NOMO-1 treated with DMSO at 0.1 percent for 48 hours (cell line): ENCODE measurements around the gene MDM2.
"Not testable (repeated sequence)": the region's sequence is repeated elsewhere in the genome, so short reads cannot be mapped to it uniquely, and the experiment has no call there.

Experiments used
- DNase-seq: peaks from one replicate; lab custom pipeline; 2025; ENCODE audit not compliant: unreplicated experiment; lab: John Stamatoyannopoulos, UW

The MDM2 gene

DNA sequence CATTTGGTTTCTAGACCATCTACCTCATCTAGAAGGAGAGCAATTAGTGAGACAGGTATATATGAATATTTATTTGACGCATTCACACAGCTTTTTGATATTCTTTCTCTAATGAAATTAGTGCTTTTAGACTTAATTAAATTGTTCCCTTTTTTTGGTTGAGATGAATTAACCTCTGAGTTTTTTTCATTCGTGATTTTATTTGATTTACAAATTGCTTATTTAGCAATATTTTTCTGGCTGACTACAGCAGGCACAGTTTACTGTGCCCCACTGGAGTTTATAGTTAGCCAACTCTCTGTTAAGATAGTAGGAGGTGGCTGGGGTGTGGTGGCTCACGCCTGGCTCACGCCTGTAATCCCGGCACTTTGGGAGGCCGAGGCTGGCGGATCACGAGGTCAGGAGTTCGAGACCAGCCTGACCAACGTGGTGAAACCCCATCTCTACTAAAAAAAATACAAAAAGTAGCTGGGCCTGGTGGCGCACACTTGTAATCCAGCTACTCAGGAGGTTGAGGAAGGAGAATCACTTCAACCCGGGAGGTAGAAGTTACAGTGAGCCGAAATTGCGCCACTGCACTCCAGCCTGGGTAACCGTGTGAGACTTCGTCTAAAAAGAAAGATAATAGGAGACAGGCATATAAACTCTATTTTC, 16.7 kb downstream of the MDM2 start:
- DNase-seq = no peak

DNA sequence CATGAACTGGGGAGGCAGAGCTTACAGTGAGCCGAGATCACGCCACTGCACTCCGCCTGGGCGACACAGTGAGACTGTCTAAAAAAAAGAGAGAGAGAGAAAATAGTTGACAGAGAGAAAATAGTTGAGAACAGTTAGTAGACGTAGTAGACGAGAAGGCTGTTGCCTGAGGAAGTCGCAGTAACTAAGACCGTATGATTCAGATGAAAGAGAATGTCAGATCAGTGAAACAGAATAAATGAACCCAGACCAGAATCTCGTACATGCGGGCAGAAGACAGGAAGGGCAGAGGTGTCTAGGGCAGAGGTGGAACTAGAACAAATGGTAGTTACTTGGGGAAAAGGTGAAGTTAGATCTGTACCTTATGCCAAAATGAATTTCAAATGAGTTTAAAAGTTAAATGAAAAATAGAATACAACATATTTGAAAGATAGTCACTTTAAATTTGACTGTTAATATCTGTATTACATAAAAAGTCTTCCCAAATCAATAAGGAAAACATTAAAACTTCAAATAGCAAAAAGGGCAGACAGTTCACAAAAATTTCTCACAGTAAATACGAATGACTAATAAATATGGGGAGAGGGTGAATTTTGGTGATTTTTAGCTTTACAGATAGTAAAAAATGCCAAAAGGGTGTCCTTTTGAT, 17.7 kb downstream of the MDM2 start:
- DNase-seq = no peak

DNA sequence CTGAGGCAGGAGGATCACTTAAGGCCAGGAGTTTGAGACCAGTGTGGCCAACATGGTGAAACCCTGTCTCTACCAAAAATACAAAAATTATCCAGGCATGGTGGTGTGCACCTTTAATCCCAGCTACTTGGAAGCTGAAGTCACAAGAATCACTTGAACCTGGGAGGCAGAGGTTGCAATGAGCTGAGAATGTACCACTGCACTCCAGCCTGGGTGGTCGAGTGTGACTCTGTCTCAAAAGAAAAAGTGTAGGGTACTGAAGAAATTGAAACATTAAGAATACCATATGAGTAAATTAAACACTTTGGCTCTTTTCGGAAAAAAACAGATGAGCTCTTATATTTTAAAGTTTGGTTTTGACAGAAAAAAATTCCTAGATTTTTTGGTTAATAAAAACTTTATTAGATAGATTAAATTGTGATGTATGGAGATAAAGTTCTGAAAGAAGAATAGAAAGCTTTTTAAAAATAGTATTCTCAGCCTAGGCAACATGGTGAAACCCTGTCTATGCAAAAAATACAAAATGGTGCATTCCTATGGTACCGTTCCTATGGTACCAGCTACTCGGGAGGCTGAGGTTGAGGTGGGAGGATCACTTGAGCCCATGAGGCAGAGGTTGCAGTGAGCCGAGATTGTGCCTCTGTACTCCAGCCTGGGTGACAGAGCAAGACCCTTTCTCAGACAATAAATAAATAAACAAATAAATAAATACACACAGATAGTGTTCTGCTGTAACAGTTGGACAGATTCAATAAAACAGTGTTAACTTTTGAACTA, 20.1 kb downstream of the MDM2 start:
- no peak for DNase-seq

DNA sequence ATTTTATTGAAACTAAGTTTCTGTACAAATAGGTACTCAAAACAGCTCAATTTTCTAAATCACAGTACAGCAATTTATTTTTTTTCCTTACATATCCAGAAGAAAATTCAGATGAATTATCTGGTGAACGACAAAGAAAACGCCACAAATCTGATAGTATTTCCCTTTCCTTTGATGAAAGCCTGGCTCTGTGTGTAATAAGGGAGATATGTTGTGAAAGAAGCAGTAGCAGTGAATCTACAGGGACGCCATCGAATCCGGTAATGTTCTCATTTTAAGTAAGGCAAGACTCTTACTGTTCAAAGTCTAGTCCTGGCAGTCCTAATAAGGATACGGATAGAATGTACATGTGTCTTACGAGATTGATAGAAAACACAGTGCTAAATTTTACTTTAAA, 20.7 kb downstream of the MDM2 start:
- no peak for DNase-seq

DNA sequence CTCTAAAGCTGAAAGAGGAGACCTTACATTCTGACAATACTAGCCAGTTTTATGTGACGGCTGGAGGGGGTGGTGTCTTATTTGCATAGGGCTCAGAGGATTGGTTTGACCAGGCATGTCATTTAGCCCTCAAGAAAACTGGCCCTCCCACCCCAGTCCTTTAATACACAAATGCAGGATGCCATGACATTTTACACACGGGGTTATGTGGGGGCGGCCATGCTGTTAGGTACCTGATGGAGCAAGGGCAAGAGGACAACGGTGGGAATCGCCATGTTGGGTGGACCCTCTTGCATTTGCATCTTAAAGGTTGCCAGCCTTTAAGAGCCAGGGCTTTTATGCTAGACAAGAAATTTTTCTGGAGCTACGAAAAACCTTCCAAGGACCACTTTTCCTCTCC, 23.3 kb downstream of the MDM2 start:
- no peak for DNase-seq

DNA sequence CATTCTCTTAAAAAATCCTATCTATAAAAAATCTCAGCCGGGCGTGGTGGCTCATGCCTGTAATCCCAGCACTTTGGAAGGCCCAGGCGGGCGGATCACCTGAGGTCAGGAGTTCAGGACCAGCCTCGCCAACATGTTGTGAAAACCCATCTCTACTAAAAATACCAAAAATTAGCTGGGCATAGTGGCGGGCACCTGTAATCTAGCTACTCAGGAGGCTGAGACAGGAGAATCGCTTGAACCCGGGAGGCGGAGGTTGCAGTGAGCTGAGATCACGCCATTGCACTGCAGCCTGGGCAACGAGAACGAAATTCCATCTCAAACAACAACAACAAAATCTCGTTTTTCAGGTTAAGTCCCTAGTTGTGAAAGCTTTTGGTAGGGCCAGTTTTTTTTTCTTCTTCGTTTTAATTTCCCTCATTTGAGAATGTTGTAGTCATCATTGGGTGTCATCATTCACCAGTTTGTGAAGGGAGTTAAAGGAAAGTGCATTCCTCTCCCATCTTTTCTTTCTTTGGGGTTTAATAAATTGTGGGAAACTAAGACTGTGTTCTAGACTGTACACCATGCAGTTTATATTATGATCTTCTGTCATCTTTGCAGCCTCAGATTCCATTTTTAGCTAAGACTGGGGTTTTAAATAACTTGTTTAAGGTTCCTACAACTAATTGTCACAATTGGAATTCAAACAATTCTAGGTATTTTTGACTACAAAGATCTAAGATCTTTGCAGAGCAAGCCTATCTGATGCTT, 23.9 kb downstream of the MDM2 start:
- DNase-seq = no peak

DNA sequence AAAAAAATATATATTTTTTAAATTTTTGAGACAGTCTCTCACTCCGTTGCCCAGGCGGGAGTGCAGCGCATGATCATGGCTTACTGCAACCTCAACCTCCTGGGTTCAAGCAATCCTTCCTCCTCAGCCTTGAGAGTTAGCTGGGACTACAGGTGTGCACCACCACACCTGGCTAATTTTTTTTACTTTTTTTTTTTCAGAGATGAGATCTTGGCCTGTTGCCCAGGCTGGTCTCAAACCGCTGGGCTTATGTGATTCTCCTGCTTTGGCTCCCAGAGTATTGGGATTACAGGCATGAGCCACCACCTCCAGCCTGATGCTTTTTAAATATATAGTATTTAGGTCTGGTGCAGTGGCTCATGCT, 24.5 kb downstream of the MDM2 start:
- no peak for DNase-seq

DNA sequence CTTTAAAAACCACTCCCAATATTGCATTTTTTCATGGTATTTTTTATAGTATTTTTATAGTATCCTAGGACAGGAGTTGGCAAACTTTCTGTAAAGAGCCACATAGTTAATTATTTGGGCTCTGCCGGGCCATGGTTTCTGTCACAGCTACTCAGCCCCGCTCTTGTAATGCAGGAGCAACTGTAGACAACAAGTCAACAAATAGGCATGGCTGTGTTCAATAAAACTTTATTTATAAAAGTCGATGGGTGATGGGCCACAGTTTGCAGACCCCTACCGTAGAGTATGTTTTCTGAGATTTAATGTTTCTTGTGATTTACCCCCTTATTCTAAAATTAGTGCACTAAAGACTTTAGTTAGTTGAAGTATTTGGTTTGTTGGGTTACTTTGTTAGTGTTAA, 25.5 kb downstream of the MDM2 start:
- no peak for DNase-seq

DNA sequence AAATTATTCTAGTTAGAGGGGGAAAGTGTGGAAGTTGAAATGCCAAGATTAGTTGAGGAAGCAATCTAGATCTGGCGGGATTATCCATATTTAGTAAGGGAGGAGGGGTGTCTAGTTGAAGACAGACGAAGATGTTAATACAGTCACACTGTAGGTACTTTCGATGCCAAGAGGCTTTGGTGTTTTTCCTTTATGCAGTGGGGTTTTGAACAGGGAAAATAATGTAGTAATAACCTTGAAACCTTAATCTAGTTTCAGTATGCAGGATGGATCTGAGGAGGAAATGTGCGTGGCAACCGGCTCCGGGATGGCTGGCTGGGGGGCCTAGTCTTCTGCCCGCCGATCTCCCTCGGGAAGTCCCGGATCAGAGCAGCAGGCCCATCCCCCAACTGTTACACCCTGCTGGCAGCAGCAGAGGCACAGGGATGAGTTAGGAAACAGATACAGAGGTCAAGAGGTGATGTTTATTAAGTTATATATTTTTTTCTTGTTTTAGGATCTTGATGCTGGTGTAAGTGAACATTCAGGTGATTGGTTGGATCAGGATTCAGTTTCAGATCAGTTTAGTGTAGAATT, 27.4 kb downstream of the MDM2 start:
- DNase-seq = no peak

DNA sequence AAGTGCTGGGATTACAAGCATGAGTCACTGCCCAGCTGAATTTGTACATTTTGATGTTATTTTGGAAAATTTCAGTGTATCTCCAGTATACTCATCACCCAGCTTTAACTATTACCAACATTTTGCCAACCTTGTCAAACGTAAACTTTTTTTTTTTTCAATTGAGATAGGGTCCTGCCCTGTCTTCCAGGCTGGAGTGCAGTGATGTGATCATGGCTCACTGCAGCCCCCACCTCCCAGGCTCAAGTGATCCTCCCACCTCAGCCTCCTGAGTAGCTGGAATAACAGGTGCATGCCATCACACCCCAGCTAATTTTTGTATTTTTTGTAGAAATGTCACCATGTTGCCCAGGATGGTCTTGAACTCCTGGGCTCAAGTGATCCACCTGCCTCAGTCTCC, 29.2 kb downstream of the MDM2 start:
- DNase-seq = no peak

DNA sequence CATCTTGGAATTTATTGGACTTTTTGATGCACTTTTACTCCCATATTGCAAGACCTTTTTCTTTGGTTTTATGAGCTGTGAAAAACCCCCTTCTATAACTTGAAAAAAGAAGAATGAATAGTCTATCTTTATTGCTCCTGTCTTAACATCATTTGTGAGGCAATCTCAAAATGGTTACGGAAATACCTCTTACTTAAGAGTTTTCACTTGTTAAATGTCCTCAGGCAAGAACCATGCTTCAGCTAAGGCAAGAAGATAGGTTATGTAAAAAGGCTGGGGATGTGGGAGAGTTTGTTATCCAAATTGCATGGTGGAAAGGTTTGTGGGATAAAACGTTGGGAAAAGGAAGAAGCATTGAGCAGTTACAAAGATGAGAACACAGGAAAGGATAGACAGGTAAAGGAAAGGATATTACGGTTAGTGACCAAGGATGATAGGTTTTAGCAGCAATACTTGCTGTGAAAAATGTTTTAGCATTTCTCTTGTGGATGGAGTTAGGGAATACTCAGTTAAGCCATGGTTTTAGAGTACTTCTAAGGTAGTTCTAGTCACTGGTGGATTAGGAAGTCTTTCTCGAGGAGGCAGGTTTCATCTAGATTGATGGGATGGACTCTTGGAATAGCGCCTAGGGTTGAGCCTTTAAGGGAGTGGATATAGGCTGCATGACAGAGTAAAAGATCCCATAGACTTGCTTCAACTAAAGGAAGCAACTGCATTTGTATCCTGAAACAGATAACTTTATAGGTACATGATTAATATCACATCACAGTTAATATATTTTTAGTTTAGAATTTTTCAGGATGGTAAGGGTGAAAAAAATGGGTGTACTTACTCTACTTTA, 30.3 kb downstream of the MDM2 start:
- no peak for DNase-seq

DNA sequence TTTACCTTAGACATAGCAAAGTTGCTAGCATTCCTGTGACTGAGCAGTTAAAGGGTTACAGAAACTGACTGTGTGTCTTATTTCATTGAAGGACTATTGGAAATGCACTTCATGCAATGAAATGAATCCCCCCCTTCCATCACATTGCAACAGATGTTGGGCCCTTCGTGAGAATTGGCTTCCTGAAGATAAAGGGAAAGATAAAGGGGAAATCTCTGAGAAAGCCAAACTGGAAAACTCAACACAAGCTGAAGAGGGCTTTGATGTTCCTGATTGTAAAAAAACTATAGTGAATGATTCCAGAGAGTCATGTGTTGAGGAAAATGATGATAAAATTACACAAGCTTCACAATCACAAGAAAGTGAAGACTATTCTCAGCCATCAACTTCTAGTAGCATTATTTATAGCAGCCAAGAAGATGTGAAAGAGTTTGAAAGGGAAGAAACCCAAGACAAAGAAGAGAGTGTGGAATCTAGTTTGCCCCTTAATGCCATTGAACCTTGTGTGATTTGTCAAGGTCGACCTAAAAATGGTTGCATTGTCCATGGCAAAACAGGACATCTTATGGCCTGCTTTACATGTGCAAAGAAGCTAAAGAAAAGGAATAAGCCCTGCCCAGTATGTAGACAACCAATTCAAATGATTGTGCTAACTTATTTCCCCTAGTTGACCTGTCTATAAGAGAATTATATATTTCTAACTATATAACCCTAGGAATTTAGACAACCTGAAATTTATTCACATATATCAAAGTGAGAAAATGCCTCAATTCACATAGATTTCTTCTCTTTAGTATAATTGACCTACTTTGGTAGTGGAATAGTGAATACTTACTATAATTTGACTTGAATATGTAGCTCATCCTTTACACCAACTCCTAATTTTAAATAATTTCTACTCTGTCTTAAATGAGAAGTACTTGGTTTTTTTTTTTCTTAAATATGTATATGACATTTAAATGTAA, 31.5 kb downstream of the MDM2 start:
- no peak for DNase-seq

DNA sequence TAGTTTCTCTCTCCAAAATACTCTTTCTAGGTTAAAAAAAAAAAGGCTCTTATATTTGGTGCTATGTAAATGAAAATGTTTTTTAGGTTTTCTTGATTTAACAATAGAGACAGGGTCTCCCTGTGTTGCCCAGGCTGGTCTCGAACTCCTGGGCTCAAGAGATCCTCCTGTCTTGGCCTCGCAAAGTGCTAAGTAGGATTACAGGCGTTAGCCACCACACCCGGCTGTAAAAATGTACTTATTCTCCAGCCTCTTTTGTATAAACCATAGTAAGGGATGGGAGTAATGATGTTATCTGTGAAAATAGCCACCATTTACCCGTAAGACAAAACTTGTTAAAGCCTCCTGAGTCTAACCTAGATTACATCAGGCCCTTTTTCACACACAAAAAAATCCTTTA, 33.2 kb downstream of the MDM2 start:
- DNase-seq = not testable (repeated sequence)

DNA sequence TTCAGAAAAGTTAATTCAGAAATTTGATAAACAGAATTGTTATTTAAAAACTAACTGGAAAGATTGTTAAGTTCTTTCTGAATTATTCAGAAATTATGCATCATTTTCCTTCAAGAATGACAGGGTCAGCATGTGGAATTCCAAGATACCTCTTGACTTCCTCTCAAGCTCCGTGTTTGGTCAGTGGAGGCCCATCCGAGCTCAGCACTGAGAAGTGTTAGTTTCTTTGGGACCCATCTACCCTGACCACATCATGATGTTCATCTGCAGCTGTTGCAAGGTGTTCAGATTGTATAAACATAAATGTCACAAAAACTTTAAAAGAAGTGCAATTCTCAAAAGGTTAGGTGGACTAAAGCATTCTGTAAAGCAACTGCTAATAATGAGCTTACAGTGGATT, 33.7 kb downstream of the MDM2 start:
- no peak for DNase-seq

DNA sequence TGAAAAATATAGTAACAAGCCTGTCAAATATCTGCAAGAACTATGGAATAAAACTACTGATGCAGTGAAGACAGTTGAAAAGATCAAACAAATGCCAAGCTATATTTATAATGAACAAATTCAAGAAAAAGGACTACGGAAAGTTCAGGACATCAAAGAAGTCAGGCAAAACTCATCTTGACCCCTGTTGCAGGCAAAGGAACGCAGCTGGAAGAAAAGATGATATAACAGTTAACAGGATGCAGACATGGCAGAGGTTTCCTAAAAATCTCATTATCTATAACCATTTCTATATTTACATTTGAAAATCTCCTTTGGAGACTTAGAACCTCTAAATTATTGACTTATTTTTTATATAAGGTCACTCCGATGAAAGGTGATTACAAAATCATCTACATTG, 34.1 kb downstream of the MDM2 start:
- DNase-seq = no peak

DNA sequence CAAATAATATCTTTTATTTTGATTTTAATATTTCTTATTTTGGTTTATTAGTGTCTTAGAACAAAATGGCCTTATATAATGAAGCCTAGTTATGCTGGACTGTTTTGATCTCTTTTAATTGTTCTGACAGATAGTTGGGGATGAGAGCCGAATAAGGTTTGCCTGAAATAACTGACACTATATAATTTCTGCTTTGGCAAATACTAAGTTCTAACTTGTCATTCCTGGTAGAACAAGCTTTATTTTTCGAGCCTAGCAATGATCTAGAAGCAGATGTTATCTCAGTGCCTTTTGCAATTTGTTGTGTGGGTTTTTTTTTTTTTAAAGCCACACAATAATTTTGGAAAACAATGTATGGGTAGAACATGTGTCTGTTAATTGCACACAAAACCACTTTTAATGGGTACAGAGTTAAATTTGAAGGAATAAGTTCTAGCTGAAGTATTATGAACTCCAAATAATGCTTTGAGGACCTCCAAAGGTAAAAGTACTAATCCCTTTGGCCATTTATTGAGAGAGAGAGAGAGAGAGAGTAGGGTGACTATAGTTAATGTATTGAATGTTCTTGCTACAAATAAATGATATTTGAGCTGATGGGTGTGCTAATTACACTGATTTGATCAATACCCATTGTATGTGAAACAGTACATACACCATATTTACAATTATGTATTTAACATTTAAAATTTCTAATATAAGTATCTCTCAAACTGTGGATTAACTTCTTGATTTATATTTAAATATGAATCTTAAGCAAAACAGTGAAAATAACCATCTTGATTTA, 35.0 kb downstream of the MDM2 start:
- no peak for DNase-seq

DNA sequence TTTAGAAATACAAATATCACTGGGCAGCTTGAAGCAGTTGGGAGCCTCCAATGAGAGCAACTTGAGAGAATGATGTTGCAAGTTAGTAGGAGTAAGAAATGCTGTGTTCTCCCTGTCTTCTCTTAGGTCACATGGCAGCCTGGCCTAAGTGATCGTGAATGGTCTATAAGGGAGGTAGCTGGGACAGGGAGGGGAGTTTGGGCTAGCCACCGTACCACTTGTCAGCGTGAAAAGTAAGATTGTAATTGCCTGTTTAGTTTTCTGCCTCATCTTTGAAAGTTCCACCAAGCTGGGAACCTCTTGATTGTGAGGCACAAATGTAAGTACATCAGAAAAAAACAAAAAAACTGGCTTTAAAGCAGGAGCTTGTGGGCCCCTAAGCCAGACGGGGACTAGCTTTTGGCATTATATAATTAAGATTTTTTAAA, 36.4 kb downstream of the MDM2 start:
- DNase-seq = no peak
